HG03565 (cell line): ENCODE data around the gene IFI27.

Experiments used
- ATAC-seq: cut with Tn5 transposase; IDR thresholded peaks from one replicate; pipeline ENCODE4 v1.9.1; 2021; ENCODE audit warnings: mild to moderate bottlenecking, moderate library complexity; ENCODE audit not compliant: unreplicated experiment

IFI27 gene

DNA sequence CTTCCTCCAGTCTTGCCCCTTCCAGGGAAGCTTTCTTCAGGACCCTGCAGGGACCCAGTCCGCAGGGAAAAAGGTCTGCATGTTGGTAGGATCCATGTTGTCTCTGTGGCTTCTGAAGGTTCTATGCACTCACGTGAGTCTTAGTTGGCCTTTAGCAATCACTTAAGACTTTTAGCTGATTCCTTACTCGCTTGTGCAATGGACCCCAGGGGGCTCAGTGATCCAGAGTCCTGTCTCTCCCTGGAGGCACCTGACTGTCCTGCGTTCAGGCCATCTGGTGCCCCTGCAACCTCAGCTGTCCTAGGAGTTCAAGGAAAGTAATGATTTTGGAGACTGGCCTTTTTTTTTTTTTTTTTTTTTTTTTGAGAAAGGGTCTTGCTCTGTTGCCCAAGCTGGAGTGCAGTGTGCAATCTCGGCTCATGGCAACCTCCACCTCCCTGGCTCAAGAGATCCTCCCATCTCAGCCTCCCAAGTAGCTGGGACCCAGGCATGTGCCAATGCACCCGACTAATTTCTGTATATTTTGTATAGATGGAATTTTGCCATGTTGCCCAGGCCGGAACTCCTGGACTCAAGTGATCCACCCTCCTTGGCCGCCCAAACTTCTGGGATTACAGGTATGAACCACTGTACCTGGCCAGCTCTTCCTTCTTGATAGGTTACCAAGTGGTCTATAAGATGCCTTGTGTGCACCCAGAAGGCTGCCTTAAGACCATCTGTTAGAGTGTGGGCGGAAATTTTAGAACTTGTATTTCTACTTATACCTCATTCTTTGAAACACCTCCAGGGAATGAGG lies 14.2 kb downstream of the IFI27 start:
- ATAC-seq = no peak

DNA sequence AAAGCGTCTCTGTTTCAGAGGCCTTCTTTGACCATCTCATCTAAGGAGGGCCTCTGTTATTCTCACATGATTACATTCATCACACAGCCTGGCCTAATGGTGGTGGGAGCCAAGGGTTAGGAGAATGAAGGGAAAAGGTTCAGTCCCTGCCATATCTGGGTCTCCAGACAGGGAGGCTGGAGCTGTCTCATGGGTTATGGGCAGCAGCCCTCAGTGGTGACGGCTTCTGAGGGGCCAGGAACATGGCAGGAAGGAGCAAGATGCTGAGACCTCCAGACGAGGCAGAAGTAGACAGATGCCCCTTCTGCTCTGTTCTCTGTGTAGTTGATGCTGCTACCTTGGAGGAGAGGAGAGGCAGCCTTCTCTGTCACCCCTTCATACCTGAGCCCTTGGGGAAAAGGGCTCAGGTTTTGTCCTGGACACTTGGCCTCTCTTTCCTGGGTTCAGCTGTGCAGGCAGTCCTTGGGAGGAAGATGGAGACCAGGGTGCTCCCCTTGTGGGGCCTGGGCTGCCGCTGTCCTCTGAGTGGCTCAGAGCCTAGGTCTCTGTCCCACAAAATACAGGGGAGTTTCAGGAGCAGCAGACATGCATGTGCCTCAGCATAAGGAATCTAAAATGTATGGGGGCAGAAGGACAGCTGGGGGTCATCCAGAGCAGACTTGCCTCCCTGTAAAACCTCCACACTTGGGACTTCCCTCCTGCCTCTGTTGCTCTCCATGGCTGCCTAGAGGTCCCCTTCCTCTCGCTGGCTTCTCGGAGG lies 15.3 kb downstream of the IFI27 start:
- no peak for ATAC-seq

DNA sequence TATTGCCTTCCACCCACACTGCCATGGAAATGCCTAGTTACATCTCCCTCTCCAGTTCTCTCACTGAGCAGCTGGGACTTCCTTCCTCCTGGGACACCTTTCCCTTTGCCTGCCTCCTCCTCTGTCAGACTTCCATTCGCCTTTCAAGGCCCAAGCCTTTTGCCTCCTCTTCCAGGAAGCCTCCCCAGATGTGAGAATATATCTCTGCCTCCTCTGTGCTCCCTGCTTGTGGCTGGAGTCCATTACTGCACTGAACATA lies 15.8 kb downstream of the IFI27 start:
- ATAC-seq = no peak

DNA sequence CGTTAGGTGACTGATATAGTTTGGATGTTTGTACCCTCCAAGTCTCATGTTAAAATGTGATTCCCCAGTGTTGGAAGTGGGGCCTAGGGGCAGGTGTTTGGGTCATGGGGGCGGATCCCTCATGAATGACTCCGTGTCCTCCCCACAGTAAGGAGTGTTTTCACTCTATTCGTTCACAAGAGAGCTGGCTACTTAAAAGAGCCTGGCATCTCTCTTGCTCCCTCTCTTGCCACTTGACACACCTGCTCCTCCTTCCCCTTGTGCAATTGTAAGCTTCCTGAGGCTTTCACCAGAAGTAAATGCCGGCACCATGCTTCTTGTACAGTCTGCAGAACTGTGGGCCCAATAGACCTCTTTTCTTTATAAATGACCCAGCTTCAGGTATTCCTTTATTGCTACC lies 16.3 kb downstream of the IFI27 start:
- ATAC-seq = no peak

DNA sequence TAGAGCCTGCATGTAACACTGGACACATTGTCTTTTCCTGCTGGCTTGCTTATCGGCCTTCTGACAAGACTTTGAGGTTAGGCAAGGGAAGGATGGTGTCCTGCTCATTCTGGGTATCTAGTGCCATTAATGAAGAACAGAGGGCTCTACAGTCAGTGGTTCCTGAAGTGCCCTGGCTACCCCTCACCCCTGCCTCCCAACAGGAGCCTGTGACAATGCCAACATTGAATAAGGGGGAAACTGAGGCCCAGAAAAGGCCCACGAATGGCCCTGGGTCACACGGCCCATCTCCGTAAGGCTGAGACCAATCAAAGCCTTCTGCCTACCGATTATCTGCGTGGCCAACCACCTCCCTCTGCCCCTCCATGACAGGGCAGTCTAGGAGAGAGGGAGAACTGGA lies 16.8 kb downstream of the IFI27 start:
- no peak for ATAC-seq

DNA sequence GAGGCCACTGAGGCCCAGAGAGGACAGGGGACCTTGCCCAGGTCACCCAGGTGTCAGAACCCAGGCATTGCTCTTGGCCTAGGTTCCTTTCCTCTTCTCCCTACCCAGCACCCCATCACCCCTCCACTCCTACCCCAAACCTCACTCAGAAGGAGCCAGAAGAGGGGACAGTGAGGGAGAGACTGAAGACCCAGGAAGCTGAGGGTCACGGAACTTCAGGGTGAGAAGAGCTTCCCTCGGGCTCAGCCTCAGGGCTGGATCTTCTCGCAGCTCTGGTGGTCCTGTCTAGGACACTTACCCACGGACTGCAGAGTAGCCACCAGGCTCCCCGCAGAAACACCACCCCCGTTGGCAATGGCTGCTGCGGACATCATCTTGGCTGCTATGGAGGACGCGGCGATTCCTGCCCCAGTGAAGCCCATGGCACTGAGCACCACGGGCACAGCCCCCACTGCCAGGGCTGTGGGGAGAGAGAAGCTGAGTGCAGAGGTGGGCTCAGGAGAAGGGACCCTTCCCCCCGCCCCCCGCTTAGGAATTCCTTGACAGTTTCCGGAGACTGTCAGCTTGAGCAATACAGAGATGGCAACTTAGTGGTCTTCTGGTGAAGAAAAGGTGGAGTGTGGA lies 17.8 kb downstream of the IFI27 start:
- no peak for ATAC-seq

DNA sequence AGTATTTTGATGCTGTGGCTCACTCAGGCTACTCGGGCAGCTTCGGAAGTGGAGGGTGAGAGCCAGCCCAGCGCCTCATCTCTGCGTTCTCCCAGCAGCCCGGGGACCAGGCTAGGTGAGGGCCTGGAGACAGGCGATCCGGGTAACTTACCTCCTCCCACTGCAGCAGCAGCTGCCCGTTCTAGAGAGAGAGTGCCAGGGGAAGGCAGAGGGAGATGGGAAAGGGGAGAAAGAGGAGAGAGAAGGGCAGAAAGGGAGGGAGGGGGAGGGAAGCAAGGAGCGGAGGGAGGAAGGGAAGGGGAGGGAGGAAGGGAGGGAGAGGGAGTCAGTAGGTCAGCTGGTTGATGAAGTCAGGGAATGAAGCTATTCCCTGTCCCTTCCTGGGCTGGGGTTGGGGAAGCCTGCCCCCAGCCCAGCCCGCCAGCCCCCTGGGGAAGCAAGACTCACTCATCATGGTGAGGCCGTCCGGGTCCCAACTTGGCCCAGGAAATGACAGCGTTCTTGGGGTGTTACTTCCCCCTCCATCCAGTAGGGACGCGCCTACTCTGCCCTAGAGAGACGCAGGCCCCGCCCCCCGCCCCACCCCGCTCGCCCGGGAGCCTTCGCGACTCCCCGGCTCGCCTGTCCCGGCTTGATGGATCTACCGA lies 18.7 kb downstream of the IFI27 start, which contains the start of gene IFI27L2:
TSS of gene IFI27L2 (minus strand) at position 494 of the 647 bp plus-strand sequence. CDS start at position 454, 40 bp downstream.
- peak; percentile 91 for ATAC-seq

DNA sequence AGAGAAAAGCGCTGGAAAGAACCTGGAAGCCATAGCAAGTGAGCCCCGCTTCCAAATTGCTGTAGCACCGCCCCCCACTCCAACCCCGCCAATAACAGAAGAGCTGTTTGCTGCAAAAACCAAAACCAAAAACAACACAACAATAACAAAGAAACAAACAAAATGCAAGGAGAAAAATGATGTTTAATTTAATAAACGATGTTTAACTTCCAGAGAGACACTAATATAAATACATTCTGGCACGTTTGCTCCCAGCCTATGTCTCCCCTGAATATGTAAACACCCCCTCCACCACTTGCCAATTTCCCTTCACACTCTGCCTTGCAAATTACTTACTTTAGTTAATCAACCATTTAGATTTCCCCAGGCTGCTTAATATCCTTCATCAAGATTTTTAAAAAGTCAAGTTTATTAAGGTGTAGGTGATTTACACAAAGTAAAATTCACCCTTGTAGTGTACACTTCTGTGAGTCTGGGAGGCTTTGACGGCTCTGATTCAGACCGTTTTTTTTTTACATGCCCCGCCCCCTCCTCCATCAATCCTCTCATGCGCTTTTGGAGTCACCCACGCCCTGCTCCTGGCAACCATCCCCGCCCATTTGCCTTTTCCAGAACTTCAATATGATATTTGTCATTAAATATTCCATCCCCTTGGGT lies 19.4 kb downstream of the IFI27 start:
- ATAC-seq = no peak

DNA sequence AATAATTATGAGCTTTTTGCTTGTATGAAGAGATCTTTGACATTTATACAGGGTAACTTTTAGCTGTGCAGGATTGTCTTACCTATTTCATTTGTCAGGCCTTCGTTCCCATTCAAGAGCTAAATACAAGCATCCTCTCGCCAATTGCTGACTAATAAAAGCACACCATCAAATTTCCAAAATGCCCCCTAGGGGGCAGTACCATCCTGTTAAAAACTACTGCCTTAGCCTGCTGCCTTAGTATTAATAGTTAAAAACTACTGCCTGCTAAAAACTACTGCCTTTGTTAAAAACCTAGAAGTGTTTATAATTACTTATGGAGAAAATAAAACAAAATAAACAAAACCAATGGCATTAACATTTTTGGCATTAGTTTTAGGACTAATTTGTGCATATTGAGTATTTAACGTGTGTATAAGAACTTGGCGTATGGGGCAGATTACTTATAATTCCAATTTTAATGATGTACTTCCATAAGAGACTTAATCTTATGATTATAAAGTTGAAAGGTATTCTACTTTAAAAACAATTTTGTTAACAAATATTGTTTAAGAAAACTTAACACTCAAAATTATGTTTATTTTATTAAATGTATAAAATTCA lies 21.9 kb downstream of the IFI27 start:
- peak; percentile 47 for ATAC-seq

DNA sequence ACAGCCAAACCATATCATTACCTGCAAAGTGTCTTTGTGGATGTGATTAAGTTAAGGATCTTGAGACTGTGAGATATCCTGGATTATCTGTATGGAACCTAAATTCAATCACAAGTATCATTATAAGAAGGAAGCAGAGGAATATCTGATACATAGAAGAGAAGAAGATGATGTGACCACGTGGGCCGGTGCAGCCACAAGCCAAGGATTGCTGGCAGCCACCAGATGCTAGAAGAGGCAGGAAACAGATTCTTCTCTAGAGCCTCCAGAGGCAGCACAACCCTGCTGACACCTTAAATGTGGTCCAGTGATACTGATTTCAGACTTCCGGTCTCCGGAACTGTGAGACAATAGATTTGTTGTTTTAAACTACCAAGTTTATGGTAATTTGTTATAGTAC lies 24.9 kb downstream of the IFI27 start:
- ATAC-seq = no peak

DNA sequence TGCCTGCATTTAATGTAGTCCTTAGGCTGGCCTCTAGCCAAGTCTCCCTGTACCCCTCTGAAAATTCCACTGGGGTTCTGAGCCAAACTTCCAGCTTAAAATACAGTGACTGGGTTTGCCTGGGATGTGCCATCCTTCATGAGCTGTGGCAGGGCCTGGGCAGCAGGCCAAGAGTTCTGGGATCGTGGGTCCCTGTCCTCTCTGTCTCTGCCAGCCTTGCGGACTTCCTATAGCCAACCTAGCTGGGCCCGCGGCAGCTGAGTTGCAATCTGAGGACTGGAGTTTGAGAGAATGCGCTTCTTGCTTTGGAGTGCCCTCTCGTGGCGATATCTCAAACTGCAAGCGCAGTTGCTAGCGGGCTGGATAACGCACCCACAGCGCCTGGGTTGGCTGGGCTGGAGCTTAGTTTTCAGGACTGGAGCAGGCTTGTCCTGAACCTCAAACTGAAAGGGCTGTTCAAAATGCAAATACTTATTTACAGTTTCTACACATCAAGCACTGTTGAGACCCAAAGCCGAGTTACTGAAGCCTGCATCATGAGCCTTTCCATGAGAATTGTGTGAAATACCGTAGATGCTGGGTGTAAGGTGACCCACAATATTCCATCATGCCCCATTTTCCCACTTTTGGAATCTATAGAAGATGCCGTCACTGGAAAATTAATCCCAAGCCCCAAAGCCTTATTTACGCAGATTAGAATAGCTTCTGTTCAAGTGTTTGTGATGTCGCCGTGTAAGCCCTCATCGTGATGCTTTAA lies 26.2 kb downstream of the IFI27 start:
- ATAC-seq = peak; percentile 72

DNA sequence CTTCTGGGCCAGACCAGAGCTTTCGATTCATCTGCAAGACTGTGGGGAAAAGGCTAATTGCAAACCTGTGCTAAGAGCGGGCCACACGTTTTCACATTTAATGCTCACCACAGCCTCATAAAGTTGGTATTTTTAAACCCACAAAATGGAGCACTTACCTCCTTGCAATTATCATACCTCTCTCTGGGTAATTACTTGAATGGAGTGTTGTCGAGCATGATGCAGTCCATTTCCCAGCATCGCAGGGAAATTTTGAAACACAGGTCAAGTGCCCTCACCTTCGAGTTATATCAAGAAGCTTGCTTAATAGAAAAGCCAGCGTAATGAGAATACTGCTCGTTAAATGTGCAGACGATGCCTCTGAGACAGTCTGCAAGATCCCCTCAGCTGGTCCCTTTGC lies 27.7 kb downstream of the IFI27 start:
- no peak for ATAC-seq

DNA sequence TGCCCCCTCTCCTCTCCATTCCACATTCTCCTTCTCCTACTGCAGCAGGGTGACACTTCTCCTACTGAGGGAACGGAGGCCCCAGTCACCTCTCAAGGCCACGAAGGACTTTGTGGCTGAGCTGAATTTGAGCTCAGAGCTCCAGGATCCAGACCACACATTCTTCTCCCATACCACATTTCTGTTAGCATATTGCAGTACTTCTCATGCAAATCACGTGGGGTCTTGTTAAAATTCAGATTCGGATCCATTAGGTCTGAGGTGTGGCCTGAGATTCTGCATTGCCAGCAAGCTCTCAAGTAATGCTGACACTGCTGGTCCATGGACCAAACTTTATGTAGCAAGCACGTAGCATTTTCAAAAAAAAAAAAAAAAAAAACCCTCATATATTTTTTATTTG lies 28.5 kb downstream of the IFI27 start:
- ATAC-seq = no peak

DNA sequence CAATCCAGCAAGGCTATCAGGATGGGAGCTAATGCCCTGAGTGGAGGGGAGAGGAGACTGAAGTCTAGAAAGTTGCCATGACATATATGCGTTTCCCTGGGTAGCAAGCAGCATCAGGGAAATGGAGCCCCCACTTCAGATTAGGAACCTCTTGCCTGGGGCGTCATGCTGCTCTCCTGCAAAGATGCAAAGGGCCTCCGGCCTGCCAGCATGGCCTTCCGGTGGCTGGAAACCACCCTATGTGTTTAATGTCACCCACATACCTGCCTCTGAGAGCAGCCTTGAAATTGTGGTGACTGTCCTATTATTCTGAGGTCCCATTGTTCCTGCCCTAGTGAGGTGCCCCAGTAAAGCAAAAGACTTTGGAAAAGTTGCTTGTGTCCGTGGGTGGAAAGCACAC lies 28.9 kb downstream of the IFI27 start:
- no peak for ATAC-seq

DNA sequence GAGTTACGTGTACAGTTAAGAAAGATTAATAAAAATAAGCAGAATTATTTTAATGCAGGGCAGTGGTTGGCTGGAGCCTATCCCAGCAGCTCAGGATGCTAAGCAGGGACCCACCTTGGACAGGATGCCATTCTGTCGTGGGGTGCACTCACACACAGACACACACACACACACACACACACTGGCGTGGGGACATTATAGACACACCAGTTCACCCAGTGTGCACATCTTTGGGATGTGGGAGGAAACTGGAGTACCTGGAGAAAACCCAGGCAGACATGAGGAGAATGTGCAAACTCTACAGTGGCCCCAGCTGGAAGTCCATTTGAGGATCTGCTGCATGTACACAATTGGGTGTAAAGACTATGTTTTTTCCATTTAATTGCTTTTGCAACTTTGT lies 31.7 kb downstream of the IFI27 start:
- ATAC-seq = no peak

DNA sequence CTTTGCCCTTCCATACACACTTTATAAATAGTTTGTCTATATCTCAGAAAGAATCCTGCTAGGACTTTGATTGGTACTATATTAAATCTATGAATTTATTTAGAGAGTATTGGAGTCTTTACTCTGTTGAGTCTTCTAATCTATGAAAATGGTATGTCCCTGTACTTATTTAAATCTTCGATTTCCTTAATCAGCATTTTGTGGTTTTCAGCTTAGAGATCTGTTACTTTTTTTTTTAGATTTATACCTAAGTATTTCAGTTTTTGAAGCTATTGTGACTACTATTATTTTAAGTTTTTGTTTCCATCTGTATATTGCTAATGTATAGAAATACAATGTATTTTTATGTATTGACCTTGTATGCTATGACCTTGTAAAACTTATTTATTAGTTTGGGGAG lies 32.3 kb downstream of the IFI27 start:
- no peak for ATAC-seq

DNA sequence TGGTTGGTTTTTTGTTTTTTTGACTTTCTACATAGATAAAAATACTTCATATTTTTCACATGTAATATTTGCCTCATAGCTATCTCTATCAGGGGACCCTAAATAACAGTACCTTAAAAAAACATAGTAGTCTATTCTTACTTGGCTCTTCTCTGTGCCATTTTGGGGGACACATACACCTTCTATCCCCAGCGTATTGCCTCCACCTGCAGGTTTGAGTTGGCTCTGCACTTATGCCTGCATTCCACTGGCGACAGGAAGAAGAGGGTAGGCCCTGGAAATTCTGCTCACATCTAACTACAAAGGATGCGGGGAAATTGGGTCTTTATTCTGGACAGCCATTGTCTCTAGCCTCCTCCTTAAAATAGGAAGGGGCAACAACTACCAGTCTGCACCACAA lies 32.7 kb downstream of the IFI27 start:
- ATAC-seq = no peak

DNA sequence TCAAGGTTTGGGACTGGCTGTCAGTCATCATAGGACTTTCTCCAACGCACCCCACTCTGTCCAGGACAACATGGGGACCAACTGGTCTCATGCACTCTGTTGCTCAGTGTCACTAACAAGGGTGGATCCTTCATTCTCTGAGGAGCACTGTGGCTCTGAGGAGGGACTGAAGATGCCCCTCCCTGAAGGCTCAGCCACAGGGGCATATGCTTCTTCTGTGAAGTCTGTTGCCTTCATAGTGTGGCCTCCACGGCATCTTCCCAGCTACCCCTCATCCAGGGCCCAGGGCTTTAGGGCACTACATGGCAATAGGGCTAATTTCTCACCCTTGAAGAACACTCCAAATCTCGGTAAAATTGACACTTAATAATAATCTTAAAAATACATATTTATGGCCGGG lies 33.2 kb downstream of the IFI27 start:
- ATAC-seq = no peak

DNA sequence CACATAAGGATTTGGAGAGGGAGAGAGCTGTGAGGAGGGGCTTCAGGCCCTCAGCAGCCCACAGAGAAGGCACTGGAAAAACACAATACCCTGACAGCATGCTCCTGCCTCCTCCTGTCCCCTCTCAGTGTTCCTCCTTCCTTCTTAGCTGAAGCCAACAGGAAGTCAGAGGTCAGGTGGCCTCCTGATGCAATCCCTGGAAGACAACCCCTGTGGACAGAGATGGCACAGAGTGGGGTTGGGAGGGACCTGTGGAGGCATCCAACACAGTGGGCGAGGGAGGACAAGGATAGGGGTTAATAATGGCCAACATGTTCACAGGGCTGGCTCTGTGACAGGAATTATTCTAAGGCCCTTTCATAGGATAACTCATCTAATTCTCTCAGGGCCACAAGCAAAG lies 34.2 kb downstream of the IFI27 start:
- ATAC-seq = no peak

DNA sequence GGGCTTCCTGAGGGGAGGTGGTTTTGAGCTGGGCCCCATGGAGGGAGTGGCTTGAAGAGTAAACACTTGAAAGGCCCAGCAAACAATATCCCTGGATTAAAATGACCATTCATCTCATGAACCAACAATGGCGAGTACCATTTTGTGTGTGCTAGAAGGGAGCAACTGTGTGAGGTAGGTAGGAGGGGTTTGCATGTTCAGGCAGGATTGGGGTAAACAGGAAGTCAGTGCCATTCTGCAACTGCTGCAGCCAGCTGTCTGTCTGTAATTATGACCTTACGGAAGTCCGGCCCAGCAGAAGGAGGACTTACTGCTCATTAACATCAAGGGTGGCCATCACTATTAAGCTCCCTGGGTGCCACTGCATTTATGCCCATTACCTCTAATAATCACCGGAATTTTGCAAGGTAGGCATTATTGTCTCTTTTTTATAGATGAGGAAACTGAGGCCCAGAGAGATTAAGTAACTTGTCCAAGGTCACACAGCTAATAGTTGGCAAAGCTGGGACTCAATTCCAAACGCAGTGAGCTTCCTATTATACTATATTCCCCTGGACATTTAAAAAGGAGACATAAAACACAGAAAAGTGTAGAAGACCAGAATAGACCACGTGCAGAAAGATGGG lies 35.5 kb downstream of the IFI27 start:
- no peak for ATAC-seq
